ENCODE measurements around the gene IGFL2.

IGFL2 gene

GRCh38 chr19:46179076-46179759 lies 31.2 kb downstream of the IGFL2 start:
- Histone ChIP-seq H3K9ac (ENCODE audit: low read length) (no peak overlapping the region), H3K4me1 (ENCODE audit: low read length) (peaks cover 4% of the 10 kb centered on the region; the same call in 1 of the 2 replicates), H3K4me2 (ENCODE audit: low read depth, low read length) (no peak overlapping the region), H4K20me1 (ENCODE audit: insufficient read depth, low read length) (no peaks in the 10 kb centered on the region), H3F3A (ENCODE audit: insufficient read depth, low read length) (no peaks in the 10 kb centered on the region), H3K79me2 (ENCODE audit: low read length) (no peaks in the 10 kb centered on the region), H3K27ac (ENCODE audit: low read length) (no peak overlapping the region), H3K9me3 (replicated peaks; ENCODE audit: insufficient read depth, low read length) (no peaks in the 10 kb centered on the region), H3K9me2 (replicated peaks; ENCODE audit: insufficient read depth, low read length) (no peaks in the 10 kb centered on the region), H3K4me3 (ENCODE audit: low read length) (no peak overlapping the region), H2AFZ (ENCODE audit: low read length) (no peak overlapping the region), H3K36me3 (replicated peaks; ENCODE audit: insufficient read depth, low read length) (no peaks in the 10 kb centered on the region), H3K27me3 (replicated peaks; ENCODE audit: insufficient read depth, low read length) (peaks cover 24% of the 10 kb centered on the region)
- no peak for DNase-seq
- TF ChIP-seq CTCF (IDR thresholded peaks at IDR 0.05; ENCODE audit: low read length): no peak
- no peak for TF ChIP-seq EZH2phosphoT487 (IDR thresholded peaks at IDR 0.05; ENCODE audit: low read length)
- TF ChIP-seq EZH2 (optimal IDR thresholded peaks at IDR 0.05; ENCODE audit: low read depth, low read length): no peak

DNA sequence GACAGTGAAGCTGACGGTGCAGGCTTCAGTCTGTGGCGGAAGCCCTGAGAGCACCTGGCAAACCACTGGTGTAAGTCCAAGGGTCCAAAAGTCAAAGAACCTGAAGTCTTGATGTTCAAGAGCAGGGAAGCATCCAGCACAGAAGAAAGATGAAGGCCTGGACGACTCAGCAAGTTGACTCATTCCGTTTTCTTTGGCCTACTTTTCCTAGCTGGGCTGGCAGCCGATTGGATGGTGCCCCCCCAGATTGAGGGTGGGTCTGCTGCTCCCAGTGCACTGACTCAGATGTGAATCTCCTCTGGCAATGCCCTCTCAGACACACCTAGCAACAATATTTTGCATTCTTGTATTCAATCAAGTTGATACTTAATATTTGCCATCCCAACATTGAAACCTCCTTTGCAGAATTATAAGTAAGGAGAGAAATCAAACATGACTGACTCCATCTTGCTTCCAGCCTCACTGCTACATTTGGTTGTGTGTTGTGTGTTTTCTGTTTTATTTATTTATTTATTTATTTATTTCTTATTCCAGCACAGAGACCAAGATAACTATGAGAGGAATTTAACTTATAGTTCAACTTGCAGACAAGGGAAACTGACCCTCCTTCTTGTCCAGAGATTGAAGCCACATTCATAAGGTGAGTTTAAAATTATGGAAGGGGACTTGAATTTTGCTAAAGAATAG lies 32.8 kb downstream of the IGFL2 start:
- H3K36me3 ChIP-seq (replicated peaks; ENCODE audit: insufficient read depth, low read length): no peaks in the 10 kb centered on the region
- H3K4me2 ChIP-seq (ENCODE audit: low read depth, low read length): peak overlapping the region; percentile 17; the same call in 1 of the 2 replicates
- no peak for DNase-seq

DNA sequence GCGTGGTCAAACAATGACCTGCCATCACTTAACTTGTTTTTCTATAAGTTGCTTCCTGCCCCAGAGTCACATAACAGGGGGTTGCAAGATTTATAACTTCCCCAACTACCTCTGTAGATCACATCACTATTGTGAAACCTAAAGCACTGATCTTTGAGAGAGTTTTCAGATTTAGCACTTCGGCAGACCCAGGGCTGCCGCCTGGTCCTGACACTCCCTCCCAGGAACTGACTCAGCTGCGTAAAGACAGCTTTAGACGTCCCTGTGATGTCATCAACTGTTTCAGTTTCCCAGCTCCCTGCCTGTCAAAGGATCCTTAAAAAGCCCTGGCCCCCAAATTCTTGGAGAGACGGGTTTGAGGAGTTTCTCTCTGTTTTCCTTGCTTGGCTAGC lies 33.3 kb downstream of the IGFL2 start:
- TF ChIP-seq CTCF (IDR thresholded peaks at IDR 0.05; ENCODE audit: low read length) (no peak), EZH2phosphoT487 (IDR thresholded peaks at IDR 0.05; ENCODE audit: low read length) (no peak), EZH2 (optimal IDR thresholded peaks at IDR 0.05; ENCODE audit: low read depth, low read length) (no peak)
- H3K9ac ChIP-seq (ENCODE audit: low read length): no peak overlapping the region
- H3K9me2 ChIP-seq (replicated peaks; ENCODE audit: insufficient read depth, low read length): no peaks in the 10 kb centered on the region
- no peaks in the 10 kb centered on the region for H3K36me3 ChIP-seq (replicated peaks; ENCODE audit: insufficient read depth, low read length)
- H3K79me2 ChIP-seq (ENCODE audit: low read length): no peaks in the 10 kb centered on the region
- DNase-seq: peak; percentile 12
- peaks cover 4% of the 10 kb centered on the region for H3K4me1 ChIP-seq (ENCODE audit: low read length)
- H4K20me1 ChIP-seq (ENCODE audit: insufficient read depth, low read length): no peaks in the 10 kb centered on the region
- no peak overlapping the region for H3K4me3 ChIP-seq (ENCODE audit: low read length)
- peaks cover 16% of the 10 kb centered on the region for H3K27me3 ChIP-seq (replicated peaks; ENCODE audit: insufficient read depth, low read length)
- no peaks in the 10 kb centered on the region for H3F3A ChIP-seq (ENCODE audit: insufficient read depth, low read length)
- peak overlapping the region; percentile 17; the same call in 1 of the 2 replicates for H3K4me2 ChIP-seq (ENCODE audit: low read depth, low read length)
- no peaks in the 10 kb centered on the region for H3K9me3 ChIP-seq (replicated peaks; ENCODE audit: insufficient read depth, low read length)
- H2AFZ ChIP-seq (ENCODE audit: low read length): 0 out of 2 replicates have a peak overlapping the region, but pooled peaks have one; percentile 18
- peak overlapping the region; percentile 39; the same call in 1 of the 2 replicates for H3K27ac ChIP-seq (ENCODE audit: low read length)

More for the DNA sequence above, 32.8 kb downstream of the IGFL2 start:
- Histone ChIP-seq H3K4me3 (ENCODE audit: low read length) (no peak overlapping the region), H3K79me2 (ENCODE audit: low read length) (no peaks in the 10 kb centered on the region), H3F3A (ENCODE audit: insufficient read depth, low read length) (no peaks in the 10 kb centered on the region), H3K9me3 (replicated peaks; ENCODE audit: insufficient read depth, low read length) (no peaks in the 10 kb centered on the region), H3K27me3 (replicated peaks; ENCODE audit: insufficient read depth, low read length) (peaks cover 15% of the 10 kb centered on the region), H3K27ac (ENCODE audit: low read length) (peak overlapping the region; percentile 39; the same call in 1 of the 2 replicates), H2AFZ (ENCODE audit: low read length) (no peak overlapping the region), H3K4me1 (ENCODE audit: low read length) (peaks cover 4% of the 10 kb centered on the region), H3K9ac (ENCODE audit: low read length) (no peak overlapping the region), H3K9me2 (replicated peaks; ENCODE audit: insufficient read depth, low read length) (no peaks in the 10 kb centered on the region), H4K20me1 (ENCODE audit: insufficient read depth, low read length) (no peaks in the 10 kb centered on the region)
- no peak for TF ChIP-seq CTCF (IDR thresholded peaks at IDR 0.05; ENCODE audit: low read length)
- TF ChIP-seq EZH2phosphoT487 (IDR thresholded peaks at IDR 0.05; ENCODE audit: low read length): no peak
- TF ChIP-seq EZH2 (optimal IDR thresholded peaks at IDR 0.05; ENCODE audit: low read depth, low read length): no peak

Data from MM.1S (cell line).